Esophagus squamous epithelium (tissue), 5 donors: ENCODE data around the gene ALKBH2. TPM values are rescaled to one million over a fixed set of nuclear protein-coding genes. Genes with fewer than 3 reads are reported as not detected.
A peak's percentile ranks its signal among the peaks of the same experiment; 100 is the strongest.

Source experiments
- DNase-seq: peaks from one replicate; lab custom pipeline; 2025; lab: John Stamatoyannopoulos, UW
- H3K27ac ChIP-seq, 4 donors: fragments of 200-600 bp; sonication (generic); one replicate each; pipeline ENCODE4 v1.5.1; 2016 to 2019; ENCODE audit warnings: mild to moderate bottlenecking in 1 of 4
- H3K27me3 ChIP-seq, 4 donors: fragments of 200-600 bp; sonication (generic); 1 replicate in 3 of 4; 2 replicates in 1 of 4; pipeline versions ENCODE4 v1.5.1 to v1.6.0; 2017 to 2021; ENCODE audit warnings: antibody characterized with exemption in 1 of 4
- H3K36me3 ChIP-seq, 3 donors: fragments of 200-600 bp; sonication (generic); one replicate each; pipeline ENCODE4 v1.5.1; 2016 to 2019
- H3K4me1 ChIP-seq, 3 donors: fragments of 200-600 bp; sonication (generic); one replicate each; pipeline ENCODE4 v1.5.1; 2017 to 2019
- H3K4me3 ChIP-seq, 4 donors: fragments of 200-600 bp; sonication (generic); 1 replicate in 3 of 4; 2 replicates in 1 of 4; pipeline ENCODE4 v1.5.1; 2016 to 2019; ENCODE audit warnings: mild to moderate bottlenecking in 2 of 4, moderate library complexity in 1 of 4
- H3K9me3 ChIP-seq, 3 donors: fragments of 200-600 bp; sonication (generic); one replicate each; pipeline ENCODE4 v1.5.1; 2016 to 2019
- CTCF ChIP-seq, 6 experiments: fragments of 450-650 bp in 4 of 6; fragments of 200-600 bp in 2 of 6; sonication (generic) in 2 of 6; IDR thresholded peaks; one replicate each; pipeline ENCODE4 v1.5.1; 2016 to 2019; ENCODE audit warnings: antibody characterized with exemption in 6 of 6, mild to moderate bottlenecking in 4 of 6, moderate library complexity in 4 of 6
- POLR2A ChIP-seq, 4 donors: fragments of 450-650 bp; IDR thresholded peaks; one replicate each; pipeline ENCODE4 v1.6.1; 2017; ENCODE audit warnings: antibody characterized with exemption in 4 of 4, mild to moderate bottlenecking in 4 of 4, moderate library complexity in 3 of 4
- WGBS, 2 donors: methylation state at CpG; one replicate each; pipeline ENCODE4 v1.1.5; 2018; 5-methylcytosine and 5-hydroxymethylcytosine counted together
- intact Hi-C: fragments of 100-400 bp; cut with DNase I; formaldehyde crosslinking; loops from one replicate; pipeline ENCODE4 v1.15.0; 2022
- total RNA-seq, 4 donors: library from RNA; depleted of rRNA; stranded (reverse); fragments of >200 nt; gene quantifications; one replicate each; pipeline ENCODE4 v1.1.0, GENCODE V29; 2016
- donor health status: DM: yes; HTN: yes; CAD: no.

The ALKBH2 gene
- 10 to 100 TPM in 3 of 4 donors, 1 to 10 TPM in 1; 7.9 to 20.6 (median 14.8) TPM for total RNA-seq

GRCh38 chr12:109093022-109093918 lies at the start of gene ALKBH2:
Gene ALKBH2 (minus strand): TSS chr12:109093472. CDS start chr12:109092786, 686 bp downstream.
- Histone ChIP-seq H3K27me3 (no peaks in the 10 kb centered on the region), H3K4me3 (peak within 1 kb of the TSS; percentile 41 to 70 (median 54)), H3K9me3 (no peaks in the 10 kb centered on the region), H3K4me1 (peaks cover 23 to 47% (median 33%) of the 10 kb centered on the region in 3 donors), H3K27ac (peak within 1 kb of the TSS; percentile 73 to 83 (median 77)), H3K36me3 (peaks cover 0 to 35% (median 0%) of the 10 kb centered on the region in 3 donors)
- peak; percentile 69 for DNase-seq
- WGBS, 2 donors: 5 to 8% methylated on average over 21 to 24 of the region's 45 CpGs
- peak; percentile 97 to 99 (median 99) for TF ChIP-seq CTCF (IDR thresholded peaks at IDR 0.05)
- TF ChIP-seq POLR2A (IDR thresholded peaks at IDR 0.05): peak in 1 of 4 donors; percentile 49
- intact Hi-C loops: loop anchor here (10.0 kb wide), 2 partner anchors 288 to 528 kb away; partner anchors contain the start of genes ISCU and SART3

GRCh38 chr12:109140560-109140959 lies 47.3 kb upstream of the ALKBH2 start:
- no peak overlapping the region for H3K27ac ChIP-seq
- intact Hi-C loops: no loop called here

GRCh38 chr12:109139791-109140190 lies 46.5 kb upstream of the ALKBH2 start:
- WGBS, 2 donors: 88% methylated on average over 6 of the region's 7 CpGs; no CpG with 5 or more reads in 1 of the 2 donors
- no peak overlapping the region for H3K27ac ChIP-seq
- intact Hi-C loops: no loop called here

More at GRCh38 chr12:109140560-109140959, 47.3 kb upstream of the ALKBH2 start:
- DNase-seq: no peak
- no peaks in the 10 kb centered on the region for H3K36me3 ChIP-seq
- 78 to 92% methylated on average over 1 to 4 of the region's 4 CpGs for WGBS, 2 donors
- no peaks in the 10 kb centered on the region for H3K9me3 ChIP-seq
- H3K27me3 ChIP-seq: no peaks in the 10 kb centered on the region
- H3K4me1 ChIP-seq: peaks cover 0 to 32% (median 10%) of the 10 kb centered on the region in 3 donors
- TF ChIP-seq POLR2A (IDR thresholded peaks at IDR 0.05) (no peak), CTCF (IDR thresholded peaks at IDR 0.05) (no peak)
- no peak overlapping the region for H3K4me3 ChIP-seq

GRCh38 chr12:109139360-109139759 lies 46.1 kb upstream of the ALKBH2 start:
- H3K4me1 ChIP-seq: peaks cover 0 to 33% (median 10%) of the 10 kb centered on the region in 3 donors
- TF ChIP-seq CTCF (IDR thresholded peaks at IDR 0.05) (no peak), POLR2A (IDR thresholded peaks at IDR 0.05) (no peak)
- no peak for DNase-seq
- H3K27me3 ChIP-seq: no peaks in the 10 kb centered on the region
- WGBS, 2 donors: 90 to 100% methylated on average over 3 to 7 of the region's 9 CpGs
- H3K4me3 ChIP-seq: no peak overlapping the region
- peak overlapping the region in 1 of 4 donors; percentile 16 for H3K27ac ChIP-seq
- no peaks in the 10 kb centered on the region for H3K9me3 ChIP-seq
- H3K36me3 ChIP-seq: no peaks in the 10 kb centered on the region
- intact Hi-C loops: no loop called here

More at GRCh38 chr12:109139791-109140190, 46.5 kb upstream of the ALKBH2 start:
- DNase-seq: no peak
- no peaks in the 10 kb centered on the region for H3K27me3 ChIP-seq
- H3K9me3 ChIP-seq: no peaks in the 10 kb centered on the region
- H3K4me1 ChIP-seq: peaks cover 0 to 28% (median 10%) of the 10 kb centered on the region in 3 donors
- H3K36me3 ChIP-seq: no peaks in the 10 kb centered on the region
- no peak for TF ChIP-seq CTCF (IDR thresholded peaks at IDR 0.05)
- no peak for TF ChIP-seq POLR2A (IDR thresholded peaks at IDR 0.05)
- no peak overlapping the region for H3K4me3 ChIP-seq

GRCh38 chr12:109137055-109137454 lies 43.8 kb upstream of the ALKBH2 start:
- Histone ChIP-seq H3K9me3 (no peaks in the 10 kb centered on the region), H3K36me3 (no peaks in the 10 kb centered on the region), H3K27ac (peak overlapping the region in 3 of 4 donors; percentile 38 to 71 (median 70)), H3K4me1 (peaks cover 0 to 21% (median 11%) of the 10 kb centered on the region in 3 donors), H3K4me3 (no peak overlapping the region), H3K27me3 (no peaks in the 10 kb centered on the region)
- 72 to 89% methylated on average over 2 of the region's 2 CpGs for WGBS, 2 donors
- TF ChIP-seq CTCF (IDR thresholded peaks at IDR 0.05) (no peak), POLR2A (IDR thresholded peaks at IDR 0.05) (no peak)
- DNase-seq: no peak
- intact Hi-C loops: no loop called here
